ENCODE data around the gene DDX27.

Gene DDX27

DNA sequence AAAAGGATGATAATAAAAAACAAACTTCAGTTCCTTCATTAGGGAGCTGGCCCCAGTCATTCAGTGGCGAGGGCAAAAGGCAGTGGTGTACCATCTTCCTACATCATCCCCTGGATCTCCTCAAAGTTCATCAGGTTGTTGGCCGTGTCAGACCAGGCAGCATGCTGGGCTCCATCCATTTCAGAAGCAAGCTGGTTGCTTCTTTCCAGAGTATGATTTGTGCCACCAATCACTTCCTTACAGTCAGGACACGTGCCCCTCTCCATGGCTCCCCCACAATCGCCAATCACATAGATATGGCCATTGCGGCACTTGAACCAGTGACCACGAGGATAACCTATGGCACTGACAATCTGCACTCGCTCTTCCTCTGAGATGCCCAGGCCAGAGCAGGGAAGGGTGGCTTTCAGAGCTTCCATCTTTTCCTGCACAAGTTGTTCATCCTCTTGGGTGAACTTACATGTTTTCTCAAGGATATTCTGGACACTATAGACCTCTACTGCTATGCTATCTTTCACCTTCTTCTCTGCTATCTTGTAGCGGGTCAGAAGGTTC, 28.0 kb downstream of the DDX27 start:
- Histone ChIP-seq H3K9me3 (ENCODE audit: control insufficient read depth in 1 of 2, low read length in 2 of 2) (no peaks in the 10 kb centered on the region), H3K27ac (ENCODE audit: low read depth, low read length) (no peak overlapping the region), H3K9ac (ENCODE audit: low read depth in 1 of 2, low read length in 2 of 2) (no peak overlapping the region), H3K4me3 (ENCODE audit: low read depth in 1 of 2, low read length in 2 of 2) (no peak overlapping the region), H3K36me3 (ENCODE audit: control insufficient read depth in 1 of 2, insufficient read depth in 2 of 2, low read length in 2 of 2) (peaks cover 64 to 87% of the 10 kb centered on the region in 2 donors), H3K27me3 (ENCODE audit: control insufficient read depth in 1 of 2, insufficient read depth in 2 of 2, low read length in 2 of 2) (no peaks in the 10 kb centered on the region), H3K4me1 (ENCODE audit: control insufficient read depth in 1 of 2, insufficient read depth in 2 of 2, low read length in 2 of 2) (no peaks in the 10 kb centered on the region)

DNA sequence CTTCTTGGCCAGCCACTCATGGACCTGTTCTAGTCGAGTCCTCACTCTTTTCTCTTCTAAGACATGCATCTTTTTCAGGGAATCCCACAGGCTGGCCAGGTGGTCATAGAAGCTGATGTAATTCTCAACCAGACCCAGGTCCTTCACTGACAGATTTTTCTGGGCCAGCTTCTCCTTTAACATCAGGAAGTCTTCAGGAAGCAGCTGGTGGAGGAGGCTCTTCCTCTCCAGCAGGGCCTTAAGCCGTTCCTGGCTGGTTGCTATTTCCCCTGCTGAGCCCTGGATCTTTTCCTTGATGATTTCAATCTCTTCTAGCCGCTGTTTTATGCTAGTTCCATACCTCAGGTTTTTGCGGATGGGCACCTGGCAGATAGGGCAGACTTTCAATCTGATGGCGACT, 28.6 kb downstream of the DDX27 start:
- H3K9me3 ChIP-seq (ENCODE audit: control insufficient read depth in 1 of 2, low read length in 2 of 2), result no peaks in the 10 kb centered on the region
- H3K4me3 ChIP-seq (ENCODE audit: low read depth in 1 of 2, low read length in 2 of 2), result no peak overlapping the region
- no peak overlapping the region for H3K9ac ChIP-seq (ENCODE audit: low read depth in 1 of 2, low read length in 2 of 2)
- H3K27me3 ChIP-seq (ENCODE audit: control insufficient read depth in 1 of 2, insufficient read depth in 2 of 2, low read length in 2 of 2), result no peaks in the 10 kb centered on the region
- H3K36me3 ChIP-seq (ENCODE audit: control insufficient read depth in 1 of 2, insufficient read depth in 2 of 2, low read length in 2 of 2), result peaks cover 60 to 89% of the 10 kb centered on the region in 2 donors
- H3K27ac ChIP-seq (ENCODE audit: low read depth, low read length), result no peak overlapping the region
- H3K4me1 ChIP-seq (ENCODE audit: control insufficient read depth in 1 of 2, insufficient read depth in 2 of 2, low read length in 2 of 2), result no peaks in the 10 kb centered on the region

DNA sequence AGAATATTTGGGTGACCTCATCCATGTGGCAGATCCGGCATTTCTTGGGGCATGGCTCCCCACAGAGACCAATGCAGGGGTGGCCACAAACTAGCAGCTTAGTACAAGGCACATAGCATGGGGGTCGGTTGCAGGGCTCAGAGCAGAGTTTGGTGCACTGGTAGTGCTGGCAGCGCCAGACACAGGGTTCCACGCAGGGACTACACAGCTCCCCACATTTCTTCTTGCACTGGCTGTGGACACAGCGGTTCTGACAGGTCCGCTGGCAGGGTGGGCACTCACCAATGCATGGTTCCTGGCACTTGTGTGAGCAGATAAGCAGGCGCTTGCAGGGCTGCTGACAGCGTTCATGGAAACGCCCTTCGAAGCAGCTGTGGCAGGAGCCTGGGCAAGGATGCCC, 29.1 kb downstream of the DDX27 start:
- Histone ChIP-seq H3K9ac (ENCODE audit: low read depth in 1 of 2, low read length in 2 of 2) (no peak overlapping the region), H3K4me1 (ENCODE audit: control insufficient read depth in 1 of 2, insufficient read depth in 2 of 2, low read length in 2 of 2) (no peaks in the 10 kb centered on the region), H3K27ac (ENCODE audit: low read depth, low read length) (no peak overlapping the region), H3K27me3 (ENCODE audit: control insufficient read depth in 1 of 2, insufficient read depth in 2 of 2, low read length in 2 of 2) (no peaks in the 10 kb centered on the region), H3K4me3 (ENCODE audit: low read depth in 1 of 2, low read length in 2 of 2) (no peak overlapping the region), H3K36me3 (ENCODE audit: control insufficient read depth in 1 of 2, insufficient read depth in 2 of 2, low read length in 2 of 2) (peaks cover 58 to 89% of the 10 kb centered on the region in 2 donors), H3K9me3 (ENCODE audit: control insufficient read depth in 1 of 2, low read length in 2 of 2) (no peaks in the 10 kb centered on the region)

DNA sequence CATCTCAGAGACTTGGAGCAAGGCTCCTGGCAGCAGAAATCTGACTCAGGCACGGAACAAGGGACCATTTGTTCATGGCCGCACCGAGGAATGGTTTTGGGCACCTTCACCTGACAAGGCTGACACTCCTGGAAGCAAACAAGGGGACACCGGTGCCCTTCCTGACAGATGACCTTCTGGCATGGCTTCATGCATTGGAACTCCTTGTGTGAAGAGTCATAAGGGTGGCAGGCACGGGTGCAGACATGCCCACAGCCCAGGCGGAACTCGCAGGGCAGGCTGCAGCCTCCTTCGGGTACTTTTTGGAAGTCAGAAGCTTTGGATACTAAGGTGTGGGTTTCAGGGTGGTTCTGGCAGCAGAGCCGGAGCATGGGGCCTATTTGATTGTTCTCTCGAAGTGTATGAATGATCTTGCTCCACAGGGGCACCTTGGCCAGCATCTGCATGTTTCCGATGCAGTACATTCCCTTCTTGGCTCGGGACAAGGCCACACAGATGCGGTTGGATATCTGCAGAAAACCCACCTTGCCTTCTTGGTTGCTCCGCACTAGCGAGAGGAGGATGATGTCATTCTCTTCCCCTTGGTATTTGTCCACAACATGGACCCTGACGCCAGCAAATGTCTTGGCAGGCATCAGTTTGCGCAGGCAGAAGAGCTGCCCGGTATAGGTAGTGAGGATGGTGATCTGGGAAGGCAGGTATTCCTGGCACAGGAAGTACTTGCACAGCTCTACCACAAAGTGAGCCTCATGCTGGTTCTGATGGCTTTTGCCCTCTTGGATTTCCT, 29.9 kb downstream of the DDX27 start:
- H3K9me3 ChIP-seq (ENCODE audit: control insufficient read depth in 1 of 2, low read length in 2 of 2), result no peaks in the 10 kb centered on the region
- H3K4me3 ChIP-seq (ENCODE audit: low read depth in 1 of 2, low read length in 2 of 2), result no peak overlapping the region
- H3K36me3 ChIP-seq (ENCODE audit: control insufficient read depth in 1 of 2, insufficient read depth in 2 of 2, low read length in 2 of 2), result peaks cover 56 to 89% of the 10 kb centered on the region in 2 donors
- H3K9ac ChIP-seq (ENCODE audit: low read depth in 1 of 2, low read length in 2 of 2), result no peak overlapping the region
- H3K4me1 ChIP-seq (ENCODE audit: control insufficient read depth in 1 of 2, insufficient read depth in 2 of 2, low read length in 2 of 2), result no peaks in the 10 kb centered on the region
- no peaks in the 10 kb centered on the region for H3K27me3 ChIP-seq (ENCODE audit: control insufficient read depth in 1 of 2, insufficient read depth in 2 of 2, low read length in 2 of 2)
- no peak overlapping the region for H3K27ac ChIP-seq (ENCODE audit: low read depth, low read length)

DNA sequence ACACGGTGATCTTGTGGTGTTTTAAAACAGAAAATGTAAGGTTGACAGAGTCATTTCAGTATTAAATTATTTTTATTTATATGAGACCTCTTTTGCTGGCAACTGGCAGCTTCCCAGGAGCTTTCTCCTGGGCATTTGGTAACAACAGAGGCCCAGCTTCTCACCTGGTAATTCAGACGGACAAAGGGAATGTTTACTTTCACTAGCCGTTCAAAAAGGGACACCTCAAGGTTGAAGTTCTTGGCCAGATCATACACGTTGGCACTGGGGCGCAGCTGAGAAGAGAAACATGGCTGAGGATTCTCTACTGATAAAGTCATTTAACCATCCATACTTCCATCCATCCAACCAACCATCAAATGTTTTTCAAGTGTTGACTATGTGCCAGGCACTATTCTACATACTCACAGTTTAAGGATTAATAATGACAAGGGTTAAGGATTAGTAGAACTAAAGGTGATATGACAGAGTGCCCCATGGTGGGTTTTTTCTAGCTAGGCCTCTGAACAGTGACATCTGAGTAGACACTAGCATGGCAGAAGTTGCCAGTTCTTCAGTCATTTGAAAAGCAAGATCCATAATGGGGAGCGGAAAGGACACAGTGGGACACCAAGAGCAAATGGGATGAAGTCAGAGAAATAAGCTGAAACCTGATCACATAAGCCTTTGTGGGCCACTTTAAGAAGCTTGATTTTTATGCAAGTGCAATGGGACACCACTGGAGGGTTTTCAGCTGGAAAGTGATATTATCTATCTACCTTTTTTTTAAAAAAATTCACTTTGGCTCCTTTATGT, 33.5 kb downstream of the DDX27 start:
- Histone ChIP-seq H3K9me3 (ENCODE audit: control insufficient read depth in 1 of 2, low read length in 2 of 2) (no peaks in the 10 kb centered on the region), H3K36me3 (ENCODE audit: control insufficient read depth in 1 of 2, insufficient read depth in 2 of 2, low read length in 2 of 2) (peaks cover 67 to 94% of the 10 kb centered on the region in 2 donors), H3K27ac (ENCODE audit: low read depth, low read length) (no peak overlapping the region), H3K9ac (ENCODE audit: low read depth in 1 of 2, low read length in 2 of 2) (no peak overlapping the region), H3K27me3 (ENCODE audit: control insufficient read depth in 1 of 2, insufficient read depth in 2 of 2, low read length in 2 of 2) (no peaks in the 10 kb centered on the region), H3K4me3 (ENCODE audit: low read depth in 1 of 2, low read length in 2 of 2) (no peak overlapping the region), H3K4me1 (ENCODE audit: control insufficient read depth in 1 of 2, insufficient read depth in 2 of 2, low read length in 2 of 2) (no peaks in the 10 kb centered on the region)

DNA sequence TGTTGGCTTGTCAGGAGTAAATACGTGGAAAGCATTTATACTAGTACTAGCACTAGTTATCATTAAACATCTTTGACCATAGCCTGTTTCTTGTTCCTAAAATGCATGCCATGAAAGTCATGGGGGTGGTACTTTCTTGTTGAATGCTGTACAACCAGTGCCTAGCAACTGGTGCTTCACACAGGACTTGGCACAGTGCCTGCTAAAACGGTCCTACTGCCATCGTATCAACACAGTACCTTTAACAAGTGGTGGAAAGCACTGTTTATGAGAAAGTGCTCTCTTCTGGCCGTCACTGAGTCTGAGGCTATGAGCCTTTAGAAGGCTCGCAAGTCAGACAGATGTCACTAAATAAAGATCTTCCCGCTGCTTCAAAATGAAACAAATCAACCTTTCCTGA, 37.0 kb downstream of the DDX27 start:
- Histone ChIP-seq H3K27me3 (ENCODE audit: control insufficient read depth in 1 of 2, insufficient read depth in 2 of 2, low read length in 2 of 2) (no peaks in the 10 kb centered on the region), H3K9ac (ENCODE audit: low read depth in 1 of 2, low read length in 2 of 2) (no peak overlapping the region), H3K27ac (ENCODE audit: low read depth, low read length) (no peak overlapping the region), H3K9me3 (ENCODE audit: control insufficient read depth in 1 of 2, low read length in 2 of 2) (no peaks in the 10 kb centered on the region), H3K4me1 (ENCODE audit: control insufficient read depth in 1 of 2, insufficient read depth in 2 of 2, low read length in 2 of 2) (no peaks in the 10 kb centered on the region), H3K36me3 (ENCODE audit: control insufficient read depth in 1 of 2, insufficient read depth in 2 of 2, low read length in 2 of 2) (peaks cover 46 to 92% of the 10 kb centered on the region in 2 donors), H3K4me3 (ENCODE audit: low read depth in 1 of 2, low read length in 2 of 2) (no peak overlapping the region)

DNA sequence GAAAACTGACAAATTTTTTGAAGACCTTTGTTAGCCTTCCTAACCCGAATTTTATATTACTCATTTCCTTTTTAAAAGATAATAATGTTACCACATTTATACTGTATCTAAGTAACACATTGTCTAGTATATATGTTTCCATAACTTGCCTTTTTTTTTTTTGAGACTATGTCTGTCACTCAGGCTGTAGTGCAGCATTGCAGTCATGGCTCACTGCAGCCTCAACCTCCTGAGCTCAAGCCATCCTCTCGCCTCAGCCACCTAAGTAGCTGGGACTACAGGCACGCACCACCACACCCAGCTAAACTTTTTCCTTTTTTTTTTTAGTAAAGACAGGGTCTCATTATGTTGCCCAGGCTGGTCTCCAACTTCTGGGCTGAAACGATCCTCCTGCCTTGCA, 40.1 kb downstream of the DDX27 start:
- Histone ChIP-seq H3K27me3 (ENCODE audit: control insufficient read depth in 1 of 2, insufficient read depth in 2 of 2, low read length in 2 of 2) (no peaks in the 10 kb centered on the region), H3K36me3 (ENCODE audit: control insufficient read depth in 1 of 2, insufficient read depth in 2 of 2, low read length in 2 of 2) (peaks cover 45 to 86% of the 10 kb centered on the region in 2 donors), H3K9ac (ENCODE audit: low read depth in 1 of 2, low read length in 2 of 2) (no peak overlapping the region), H3K9me3 (ENCODE audit: control insufficient read depth in 1 of 2, low read length in 2 of 2) (no peaks in the 10 kb centered on the region), H3K27ac (ENCODE audit: low read depth, low read length) (no peak overlapping the region), H3K4me1 (ENCODE audit: control insufficient read depth in 1 of 2, insufficient read depth in 2 of 2, low read length in 2 of 2) (no peaks in the 10 kb centered on the region), H3K4me3 (ENCODE audit: low read depth in 1 of 2, low read length in 2 of 2) (no peak overlapping the region)

DNA sequence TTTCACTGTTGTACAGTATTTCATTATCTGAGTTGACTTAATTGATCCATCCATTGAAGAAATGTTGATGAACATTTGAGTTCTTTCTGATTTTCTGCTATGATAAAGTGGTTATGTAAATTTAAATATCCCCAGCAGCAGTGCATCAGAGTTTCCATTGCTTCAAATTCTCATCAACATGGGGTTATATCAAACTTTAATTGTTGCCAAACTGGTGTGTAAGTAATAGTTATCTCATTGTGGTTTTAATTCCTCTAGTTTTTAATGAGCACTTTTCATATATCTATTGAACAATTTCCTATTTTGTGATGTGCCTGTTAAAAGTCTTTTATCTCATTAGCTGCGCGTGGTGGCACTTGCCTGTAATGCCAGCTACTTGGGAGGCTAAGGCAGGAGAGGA, 40.6 kb downstream of the DDX27 start:
- H3K36me3 ChIP-seq (ENCODE audit: control insufficient read depth in 1 of 2, insufficient read depth in 2 of 2, low read length in 2 of 2), result peaks cover 45 to 86% of the 10 kb centered on the region in 2 donors
- no peaks in the 10 kb centered on the region for H3K4me1 ChIP-seq (ENCODE audit: control insufficient read depth in 1 of 2, insufficient read depth in 2 of 2, low read length in 2 of 2)
- H3K27ac ChIP-seq (ENCODE audit: low read depth, low read length), result no peak overlapping the region
- no peak overlapping the region for H3K9ac ChIP-seq (ENCODE audit: low read depth in 1 of 2, low read length in 2 of 2)
- H3K9me3 ChIP-seq (ENCODE audit: control insufficient read depth in 1 of 2, low read length in 2 of 2), result no peaks in the 10 kb centered on the region
- H3K27me3 ChIP-seq (ENCODE audit: control insufficient read depth in 1 of 2, insufficient read depth in 2 of 2, low read length in 2 of 2), result no peaks in the 10 kb centered on the region
- H3K4me3 ChIP-seq (ENCODE audit: low read depth in 1 of 2, low read length in 2 of 2), result no peak overlapping the region

DNA sequence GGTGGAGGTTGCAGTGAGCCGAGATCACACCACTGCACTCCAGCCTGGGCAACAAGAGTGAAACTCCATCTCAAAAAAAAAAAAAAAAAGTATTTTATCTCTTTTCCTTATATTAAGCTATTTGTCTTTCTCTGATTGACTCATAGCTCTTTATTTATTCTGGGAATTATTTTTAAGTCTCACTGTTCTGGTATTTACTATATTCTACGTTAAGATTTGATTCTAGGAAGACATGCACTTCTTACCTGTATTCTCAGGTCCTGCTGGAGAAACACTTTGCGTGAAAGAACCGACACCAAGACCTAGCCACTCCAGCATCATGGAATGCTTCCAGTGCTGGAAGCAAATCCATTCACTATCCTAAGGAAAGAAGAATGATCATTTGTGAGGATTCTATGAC, 41.0 kb downstream of the DDX27 start:
- no peaks in the 10 kb centered on the region for H3K9me3 ChIP-seq (ENCODE audit: control insufficient read depth in 1 of 2, low read length in 2 of 2)
- no peaks in the 10 kb centered on the region for H3K4me1 ChIP-seq (ENCODE audit: control insufficient read depth in 1 of 2, insufficient read depth in 2 of 2, low read length in 2 of 2)
- H3K27ac ChIP-seq (ENCODE audit: low read depth, low read length), result no peak overlapping the region
- H3K27me3 ChIP-seq (ENCODE audit: control insufficient read depth in 1 of 2, insufficient read depth in 2 of 2, low read length in 2 of 2), result no peaks in the 10 kb centered on the region
- no peak overlapping the region for H3K4me3 ChIP-seq (ENCODE audit: low read depth in 1 of 2, low read length in 2 of 2)
- no peak overlapping the region for H3K9ac ChIP-seq (ENCODE audit: low read depth in 1 of 2, low read length in 2 of 2)
- H3K36me3 ChIP-seq (ENCODE audit: control insufficient read depth in 1 of 2, insufficient read depth in 2 of 2, low read length in 2 of 2), result peaks cover 45 to 86% of the 10 kb centered on the region in 2 donors

DNA sequence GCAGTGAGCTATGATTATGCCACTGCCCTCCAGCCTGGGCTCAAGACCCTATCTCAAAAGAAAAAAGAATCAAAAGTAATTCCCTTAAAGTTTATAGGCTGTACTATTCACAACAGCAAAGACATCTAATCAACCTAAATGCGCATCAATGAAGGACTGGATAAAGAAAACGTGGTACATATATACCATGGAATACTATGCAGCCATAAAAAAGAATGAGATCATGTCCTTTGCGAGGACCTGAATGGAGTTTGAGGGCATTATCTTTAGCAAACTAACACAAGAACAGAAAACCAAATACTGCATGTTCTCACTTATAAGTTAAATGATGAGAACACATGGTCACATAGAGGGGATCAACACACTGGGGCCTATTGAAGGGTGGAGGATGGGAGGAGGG, 42.0 kb downstream of the DDX27 start:
- Histone ChIP-seq H3K9me3 (ENCODE audit: control insufficient read depth in 1 of 2, low read length in 2 of 2) (no peaks in the 10 kb centered on the region), H3K4me3 (ENCODE audit: low read depth in 1 of 2, low read length in 2 of 2) (no peak overlapping the region), H3K36me3 (ENCODE audit: control insufficient read depth in 1 of 2, insufficient read depth in 2 of 2, low read length in 2 of 2) (peaks cover 35 to 83% of the 10 kb centered on the region in 2 donors), H3K4me1 (ENCODE audit: control insufficient read depth in 1 of 2, insufficient read depth in 2 of 2, low read length in 2 of 2) (peaks cover 0 to 5% of the 10 kb centered on the region in 2 donors), H3K9ac (ENCODE audit: low read depth in 1 of 2, low read length in 2 of 2) (no peak overlapping the region), H3K27me3 (ENCODE audit: control insufficient read depth in 1 of 2, insufficient read depth in 2 of 2, low read length in 2 of 2) (no peaks in the 10 kb centered on the region), H3K27ac (ENCODE audit: low read depth, low read length) (no peak overlapping the region)

All from duodenal mucosa (tissue), 2 donors.